Measurements from ENCODE around the gene CCNC. TPM values are rescaled to one million over a fixed set of nuclear protein-coding genes. Genes with fewer than 3 reads are reported as not detected.

Gene CCNC
- total RNA-seq, 4 donors from 2014 or later: 27.4 to 50.7 (median 45.1) TPM

- DNase-seq (ENCODE audit: extremely low spot score): no peak
- Histone ChIP-seq H3K27ac (replicated peaks in 1 of 4) (no peak overlapping the region), H3K36me3 (no peaks in the 10 kb centered on the region), H3K9me3 (peaks cover 0 to 7% (median 0%) of the 10 kb centered on the region in 4 donors), H3K27me3 (peaks cover 0 to 100% (median 89%) of the 10 kb centered on the region in 4 donors), H3K4me1 (peaks cover 21 to 31% (median 27%) of the 10 kb centered on the region in 4 donors), H3K4me3 (peak overlapping the region; percentile 51 to 61 (median 57))
- TF ChIP-seq POLR2A (IDR thresholded peaks at IDR 0.05; ENCODE audit: low read depth): no peak
- no peak for TF ChIP-seq POLR2AphosphoS5 (IDR thresholded peaks at IDR 0.05)
- TF ChIP-seq, protein P1, sequence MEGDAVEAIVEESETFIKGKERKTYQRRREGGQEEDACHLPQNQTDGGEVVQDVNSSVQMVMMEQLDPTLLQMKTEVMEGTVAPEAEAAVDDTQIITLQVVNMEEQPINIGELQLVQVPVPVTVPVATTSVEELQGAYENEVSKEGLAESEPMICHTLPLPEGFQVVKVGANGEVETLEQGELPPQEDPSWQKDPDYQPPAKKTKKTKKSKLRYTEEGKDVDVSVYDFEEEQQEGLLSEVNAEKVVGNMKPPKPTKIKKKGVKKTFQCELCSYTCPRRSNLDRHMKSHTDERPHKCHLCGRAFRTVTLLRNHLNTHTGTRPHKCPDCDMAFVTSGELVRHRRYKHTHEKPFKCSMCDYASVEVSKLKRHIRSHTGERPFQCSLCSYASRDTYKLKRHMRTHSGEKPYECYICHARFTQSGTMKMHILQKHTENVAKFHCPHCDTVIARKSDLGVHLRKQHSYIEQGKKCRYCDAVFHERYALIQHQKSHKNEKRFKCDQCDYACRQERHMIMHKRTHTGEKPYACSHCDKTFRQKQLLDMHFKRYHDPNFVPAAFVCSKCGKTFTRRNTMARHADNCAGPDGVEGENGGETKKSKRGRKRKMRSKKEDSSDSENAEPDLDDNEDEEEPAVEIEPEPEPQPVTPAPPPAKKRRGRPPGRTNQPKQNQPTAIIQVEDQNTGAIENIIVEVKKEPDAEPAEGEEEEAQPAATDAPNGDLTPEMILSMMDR (IDR thresholded peaks at IDR 0.05): no peak
- WGBS: no CpG with 5 or more reads among the region's 82 CpGs
- intact Hi-C loops (cut with DNase I): no loop called here
These were observed 45.4 kb upstream of the CCNC start for GRCh38 chr6:99613705-99614429.

- peaks cover 0 to 7% (median 0%) of the 10 kb centered on the region in 4 donors for H3K9me3 ChIP-seq
- WGBS: no CpG with 5 or more reads among the region's 37 CpGs
- intact Hi-C loops (cut with DNase I): no loop called here
- H3K4me3 ChIP-seq: peak overlapping the region; percentile 51 to 61 (median 57)
- DNase-seq (ENCODE audit: extremely low spot score): no peak
- no peaks in the 10 kb centered on the region for H3K36me3 ChIP-seq
- TF ChIP-seq, protein P1 (IDR thresholded peaks at IDR 0.05): peak in 2 of 3 experiments; percentile 32 to 52
- TF ChIP-seq POLR2A (IDR thresholded peaks at IDR 0.05; ENCODE audit: low read depth): no peak
- no peak overlapping the region for H3K27ac ChIP-seq (replicated peaks in 1 of 4)
- peaks cover 21 to 29% (median 25%) of the 10 kb centered on the region in 4 donors for H3K4me1 ChIP-seq
- H3K27me3 ChIP-seq: peaks cover 0 to 100% (median 89%) of the 10 kb centered on the region in 4 donors
These were observed 44.9 kb upstream of the CCNC start for GRCh38 chr6:99613409-99613704.

DNA sequence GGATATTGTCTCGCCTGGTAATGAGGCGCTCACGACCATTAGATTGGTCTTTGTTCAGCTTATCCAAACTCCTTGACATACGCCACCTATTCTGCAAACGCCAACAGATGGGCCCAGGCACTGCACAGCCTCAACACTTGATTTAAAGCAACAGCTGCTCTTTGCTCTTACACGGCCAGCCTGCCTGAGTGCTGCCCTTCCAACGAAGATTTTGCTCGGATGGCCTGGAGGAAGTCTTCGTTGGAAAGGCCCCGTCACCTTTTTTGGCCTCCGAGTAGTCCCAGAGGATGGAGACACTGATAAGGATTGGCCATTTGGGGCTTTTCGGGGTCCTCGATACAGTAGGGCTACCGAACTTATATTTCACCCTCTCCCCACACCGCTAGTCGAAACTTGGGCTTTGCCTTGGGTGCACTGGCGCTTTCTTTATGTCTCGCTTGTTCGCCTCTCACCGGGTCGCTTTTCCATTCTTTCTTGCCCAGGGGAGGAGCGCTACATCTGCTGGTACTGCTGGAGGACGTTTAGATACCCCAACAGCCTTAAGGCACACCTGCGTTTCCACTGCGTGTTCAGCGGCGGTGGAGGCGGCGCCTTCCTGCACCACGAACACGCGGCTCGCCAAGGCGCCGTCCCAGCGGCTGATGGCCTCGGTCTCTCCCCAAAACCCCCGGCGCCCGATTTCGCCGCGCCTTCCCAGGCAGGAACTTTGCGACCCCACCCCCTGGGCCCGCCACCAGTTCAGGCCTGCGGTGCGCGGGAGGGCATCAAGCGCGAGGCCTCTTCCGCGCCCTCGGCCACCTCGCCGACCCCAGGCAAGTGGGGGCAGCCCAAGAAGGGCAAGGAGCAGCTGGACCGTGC lies 44.3 kb upstream of the CCNC start:
- Histone ChIP-seq H3K36me3 (no peaks in the 10 kb centered on the region), H3K9me3 (peaks cover 0 to 3% (median 0%) of the 10 kb centered on the region in 4 donors), H3K4me1 (peaks cover 23 to 35% (median 28%) of the 10 kb centered on the region in 4 donors), H3K4me3 (peak overlapping the region; percentile 51 to 61 (median 57)), H3K27ac (replicated peaks in 1 of 4) (no peak overlapping the region), H3K27me3 (peaks cover 0 to 100% (median 89%) of the 10 kb centered on the region in 4 donors)
- TF ChIP-seq, protein P1 (IDR thresholded peaks at IDR 0.05): no peak
- TF ChIP-seq POLR2AphosphoS5 (IDR thresholded peaks at IDR 0.05) (no peak), EP300 (IDR thresholded peaks at IDR 0.05) (no peak), POLR2A (IDR thresholded peaks at IDR 0.05; ENCODE audit: low read depth) (no peak)
- WGBS: 20% methylated on average over 29 of the region's 56 CpGs
- intact Hi-C loops (cut with DNase I): no loop called here
- DNase-seq (ENCODE audit: extremely low spot score): no peak

GRCh38 chr6:99611148-99611547 lies 42.7 kb upstream of the CCNC start:
- peaks cover 6 to 100% (median 89%) of the 10 kb centered on the region in 4 donors for H3K27me3 ChIP-seq
- WGBS: 6% methylated on average over 3 of the region's 3 CpGs
- intact Hi-C loops (cut with DNase I): no loop called here
- no peak overlapping the region for H3K4me3 ChIP-seq
- H3K27ac ChIP-seq (replicated peaks in 1 of 4): no peak overlapping the region
- TF ChIP-seq EP300 (IDR thresholded peaks at IDR 0.05): no peak
- no peak for TF ChIP-seq POLR2AphosphoS5 (IDR thresholded peaks at IDR 0.05)
- TF ChIP-seq, protein P1 (IDR thresholded peaks at IDR 0.05): no peak
- no peak for TF ChIP-seq POLR2A (IDR thresholded peaks at IDR 0.05; ENCODE audit: low read depth)
- DNase-seq (ENCODE audit: extremely low spot score): no peak
- H3K36me3 ChIP-seq: no peaks in the 10 kb centered on the region
- no peaks in the 10 kb centered on the region for H3K9me3 ChIP-seq
- H3K4me1 ChIP-seq: peaks cover 27 to 50% (median 39%) of the 10 kb centered on the region in 4 donors

Data from esophagus muscularis mucosa (tissue), 4 donors.